Measurements from ENCODE around the gene RDX. TPM values are rescaled to one million over a fixed set of nuclear protein-coding genes. Genes with fewer than 3 reads are reported as not detected.

The RDX gene
- total and polyA plus RNA-seq, 10 of the 15 experiments (the other 5 are each of a cell fraction or from before 2014, with no cell fraction given), result 24.6 to 62.2 (median 47.8) TPM

GRCh38 chr11:110186456-110186855 lies 110.0 kb downstream of the RDX start:
- Histone ChIP-seq H3K4me1 (ENCODE audit: control insufficient read depth, insufficient read depth, low read length) (0 out of 2 replicates have a peak, but pooled peaks cover 3% of the 10 kb centered on the region), H3K4me3 (no peak overlapping the region), H3K27me3 (replicated peaks in 1 of 2; ENCODE audit: control insufficient read depth in 2 of 2, insufficient read depth in 2 of 2, low read length in 1 of 2) (peaks cover 0 to 3% of the 10 kb centered on the region in 2 experiments; a peak in 2 of 4 replicates), H3K9ac (ENCODE audit: control insufficient read depth, insufficient read depth, low read length) (no peak overlapping the region), H3K36me3 (ENCODE audit: control insufficient read depth in 2 of 2, insufficient read depth in 2 of 2, low read length in 1 of 2) (no peaks in the 10 kb centered on the region), H2AFZ (ENCODE audit: control insufficient read depth, low read depth, low read length) (no peak overlapping the region), H4K20me1 (ENCODE audit: control insufficient read depth, insufficient read depth) (no peaks in the 10 kb centered on the region), H3K27ac (ENCODE audit: control insufficient read depth, insufficient read depth) (no peak overlapping the region), H3K4me2 (ENCODE audit: control insufficient read depth, insufficient read depth) (no peak overlapping the region), H3K79me2 (ENCODE audit: control insufficient read depth, insufficient read depth, low read length) (no peaks in the 10 kb centered on the region), H3K9me3 (replicated peaks; ENCODE audit: control insufficient read depth, insufficient read depth, low read length) (no peaks in the 10 kb centered on the region; the same call in 2 of the 3 replicates)
- intact Hi-C loops (cut with micrococcal nuclease; ENCODE audit: unreplicated experiment) (no loop called here), in situ Hi-C loops (cut with MboI) (no loop called here)
- ChIA-PET RAD21 (ENCODE audit: unreplicated experiment) (interaction anchor here (1.2 kb wide), 1 partner anchor 15 kb away, joined by 3 read pairs; no protein-coding TSS in a partner anchor), CTCF (interaction anchor here (1.3 kb wide), 1 partner anchor 11 kb away, joined by 3 read pairs; no protein-coding TSS in a partner anchor), SMC1A (ENCODE audit: uncharacterized antibody, unreplicated experiment) (interaction anchor here (1.0 kb wide), 1 partner anchor 230 kb away, joined by 3 read pairs; no protein-coding TSS in a partner anchor), POLR2A (no interaction called here)
- no peak for DNase-seq (ENCODE audit: low read depth, low spot score)
- no peak for TF ChIP-seq POLR2AphosphoS2 (IDR thresholded peaks at IDR 0.05; ENCODE audit: low read depth, low read length)
- WGBS (ENCODE audit: insufficient coverage, insufficient replicate concordance, low lambda C conversion rate, missing lambda C conversion rate), result 49% methylated on average over 5 of the region's 5 CpGs
- BruUV-seq (replicated peaks), result no TSS peak
- no peak for FAIRE-seq
- no peak for ATAC-seq

DNA sequence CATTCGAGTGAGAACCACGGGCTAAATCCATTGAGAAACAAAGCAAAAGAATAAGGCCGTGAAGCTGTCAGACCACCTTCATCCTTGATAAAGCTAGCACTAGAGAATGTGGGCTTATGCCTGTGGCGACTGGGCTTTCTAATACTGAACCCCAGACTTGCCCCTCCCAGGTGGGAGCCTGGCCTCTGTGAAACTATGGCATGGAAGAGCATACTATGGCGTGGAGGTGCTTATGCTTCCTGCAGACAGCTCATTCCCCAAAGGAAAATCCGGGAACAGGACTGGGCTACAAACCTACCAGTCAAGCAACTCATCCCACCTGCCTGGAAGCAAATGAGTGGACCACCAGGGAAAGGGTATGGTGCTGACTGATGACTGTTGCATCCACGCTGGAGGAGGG lies 110.8 kb downstream of the RDX start:
- H3K27me3 ChIP-seq (replicated peaks in 1 of 2; ENCODE audit: control insufficient read depth in 2 of 2, insufficient read depth in 2 of 2, low read length in 1 of 2), result peaks cover 0 to 3% of the 10 kb centered on the region in 2 experiments; a peak in 2 of 4 replicates
- CTCF ChIA-PET, result interaction anchor here (1.3 to 1.4 kb wide), 3 partner anchors 10 to 246 kb away, joined by 3 to 4 read pairs (median 3); no protein-coding TSS in a partner anchor
- H4K20me1 ChIP-seq (ENCODE audit: control insufficient read depth, insufficient read depth), result no peaks in the 10 kb centered on the region
- in situ Hi-C loops (cut with MboI), result no loop called here
- H3K4me1 ChIP-seq (ENCODE audit: control insufficient read depth, insufficient read depth, low read length), result 0 out of 2 replicates have a peak, but pooled peaks cover 3% of the 10 kb centered on the region
- H3K4me3 ChIP-seq, result no peak overlapping the region
- TF ChIP-seq IKZF2 (IDR thresholded peaks at IDR 0.05) (no peak), SPI1 (IDR thresholded peaks at IDR 0.05; ENCODE audit: borderline replicate concordance, insufficient read depth, low read depth, low read length) (no peak), POU2F2 (IDR thresholded peaks at IDR 0.05; ENCODE audit: borderline replicate concordance, low read depth, low read length) (no peak), SMARCA5 (IDR thresholded peaks at IDR 0.05) (no peak), MAX (IDR thresholded peaks at IDR 0.05; ENCODE audit: low read depth, low read length) (no peak), MTA3 (IDR thresholded peaks at IDR 0.05; ENCODE audit: borderline replicate concordance, low read length) (no peak), ZNF207 (IDR thresholded peaks at IDR 0.05; ENCODE audit: borderline replicate concordance) (no peak), MTA2 (IDR thresholded peaks at IDR 0.05; ENCODE audit: low read depth) (no peak)
- TF ChIP-seq, protein P1, sequence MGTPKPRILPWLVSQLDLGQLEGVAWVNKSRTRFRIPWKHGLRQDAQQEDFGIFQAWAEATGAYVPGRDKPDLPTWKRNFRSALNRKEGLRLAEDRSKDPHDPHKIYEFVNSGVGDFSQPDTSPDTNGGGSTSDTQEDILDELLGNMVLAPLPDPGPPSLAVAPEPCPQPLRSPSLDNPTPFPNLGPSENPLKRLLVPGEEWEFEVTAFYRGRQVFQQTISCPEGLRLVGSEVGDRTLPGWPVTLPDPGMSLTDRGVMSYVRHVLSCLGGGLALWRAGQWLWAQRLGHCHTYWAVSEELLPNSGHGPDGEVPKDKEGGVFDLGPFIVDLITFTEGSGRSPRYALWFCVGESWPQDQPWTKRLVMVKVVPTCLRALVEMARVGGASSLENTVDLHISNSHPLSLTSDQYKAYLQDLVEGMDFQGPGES (IDR thresholded peaks at IDR 0.05), result no peak
- TF ChIP-seq, protein P2, sequence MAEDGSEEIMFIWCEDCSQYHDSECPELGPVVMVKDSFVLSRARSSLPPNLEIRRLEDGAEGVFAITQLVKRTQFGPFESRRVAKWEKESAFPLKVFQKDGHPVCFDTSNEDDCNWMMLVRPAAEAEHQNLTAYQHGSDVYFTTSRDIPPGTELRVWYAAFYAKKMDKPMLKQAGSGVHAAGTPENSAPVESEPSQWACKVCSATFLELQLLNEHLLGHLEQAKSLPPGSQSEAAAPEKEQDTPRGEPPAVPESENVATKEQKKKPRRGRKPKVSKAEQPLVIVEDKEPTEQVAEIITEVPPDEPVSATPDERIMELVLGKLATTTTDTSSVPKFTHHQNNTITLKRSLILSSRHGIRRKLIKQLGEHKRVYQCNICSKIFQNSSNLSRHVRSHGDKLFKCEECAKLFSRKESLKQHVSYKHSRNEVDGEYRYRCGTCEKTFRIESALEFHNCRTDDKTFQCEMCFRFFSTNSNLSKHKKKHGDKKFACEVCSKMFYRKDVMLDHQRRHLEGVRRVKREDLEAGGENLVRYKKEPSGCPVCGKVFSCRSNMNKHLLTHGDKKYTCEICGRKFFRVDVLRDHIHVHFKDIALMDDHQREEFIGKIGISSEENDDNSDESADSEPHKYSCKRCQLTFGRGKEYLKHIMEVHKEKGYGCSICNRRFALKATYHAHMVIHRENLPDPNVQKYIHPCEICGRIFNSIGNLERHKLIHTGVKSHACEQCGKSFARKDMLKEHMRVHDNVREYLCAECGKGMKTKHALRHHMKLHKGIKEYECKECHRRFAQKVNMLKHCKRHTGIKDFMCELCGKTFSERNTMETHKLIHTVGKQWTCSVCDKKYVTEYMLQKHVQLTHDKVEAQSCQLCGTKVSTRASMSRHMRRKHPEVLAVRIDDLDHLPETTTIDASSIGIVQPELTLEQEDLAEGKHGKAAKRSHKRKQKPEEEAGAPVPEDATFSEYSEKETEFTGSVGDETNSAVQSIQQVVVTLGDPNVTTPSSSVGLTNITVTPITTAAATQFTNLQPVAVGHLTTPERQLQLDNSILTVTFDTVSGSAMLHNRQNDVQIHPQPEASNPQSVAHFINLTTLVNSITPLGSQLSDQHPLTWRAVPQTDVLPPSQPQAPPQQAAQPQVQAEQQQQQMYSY (CRISPR knock-in tag; IDR thresholded peaks at IDR 0.05), result no peak
- H3K4me2 ChIP-seq (ENCODE audit: control insufficient read depth, insufficient read depth), result no peak overlapping the region
- H3K9ac ChIP-seq (ENCODE audit: control insufficient read depth, insufficient read depth, low read length), result no peak overlapping the region
- POLR2A ChIA-PET, result interaction anchor here (0.5 kb wide), 1 partner anchor 51 kb away, joined by 8 read pairs; no protein-coding TSS in a partner anchor
- WGBS (ENCODE audit: insufficient coverage, insufficient replicate concordance, low lambda C conversion rate, missing lambda C conversion rate), result 47% methylated on average over 7 of the region's 7 CpGs
- no peak overlapping the region for H3K27ac ChIP-seq (ENCODE audit: control insufficient read depth, insufficient read depth)
- SMC1A ChIA-PET (ENCODE audit: uncharacterized antibody, unreplicated experiment), result interaction anchor here (1.0 kb wide), 1 partner anchor 229 kb away, joined by 3 read pairs; no protein-coding TSS in a partner anchor
- RAD21 ChIA-PET (ENCODE audit: unreplicated experiment), result interaction anchor here (1.2 to 1.9 kb wide), 2 partner anchors 15 to 333 kb away, joined by 3 to 5 read pairs; no protein-coding TSS in a partner anchor
- no peak for DNase-seq (ENCODE audit: low read depth, low spot score)
- intact Hi-C loops (cut with micrococcal nuclease; ENCODE audit: unreplicated experiment), result no loop called here
- no peaks in the 10 kb centered on the region for H3K79me2 ChIP-seq (ENCODE audit: control insufficient read depth, insufficient read depth, low read length)
- H3K36me3 ChIP-seq (ENCODE audit: control insufficient read depth in 2 of 2, insufficient read depth in 2 of 2, low read length in 1 of 2), result no peaks in the 10 kb centered on the region
- ATAC-seq, result no peak
- no peaks in the 10 kb centered on the region; the same call in 2 of the 3 replicates for H3K9me3 ChIP-seq (replicated peaks; ENCODE audit: control insufficient read depth, insufficient read depth, low read length)
- no peak for FAIRE-seq
- H2AFZ ChIP-seq (ENCODE audit: control insufficient read depth, low read depth, low read length), result no peak overlapping the region
- no TSS peak for BruUV-seq (replicated peaks)
